ENCODE results near the gene PKNOX1.
"Not testable (repeated sequence)": the region's sequence is repeated elsewhere in the genome, so short reads cannot be mapped to it uniquely, and the experiment has no call there.

Gene PKNOX1

GRCh38 chr21:42964086-42964485 lies 10.3 kb upstream of the PKNOX1 start:
- ATAC-seq = no peak
- no peak for TF ChIP-seq ZFP30 (CRISPR knock-in tag; IDR thresholded peaks at IDR 0.05)
- TF ChIP-seq POU6F1 (CRISPR knock-in tag; IDR thresholded peaks at IDR 0.05; ENCODE audit: borderline replicate concordance, low read depth) = no peak
- no peak for TF ChIP-seq TCF4 (CRISPR knock-in tag; IDR thresholded peaks at IDR 0.05; ENCODE audit: borderline replicate concordance)
- TF ChIP-seq ZNF565 (CRISPR knock-in tag; conservative IDR thresholded peaks at IDR 0.05; ENCODE audit: low read depth) = no peak
- no peak for TF ChIP-seq ISL1 (CRISPR knock-in tag; IDR thresholded peaks at IDR 0.05)
- no peak for TF ChIP-seq PATZ1 (CRISPR knock-in tag; IDR thresholded peaks at IDR 0.05; ENCODE audit: borderline replicate concordance)
- TF ChIP-seq ESRRG (CRISPR knock-in tag; IDR thresholded peaks at IDR 0.05) = no peak

DNA sequence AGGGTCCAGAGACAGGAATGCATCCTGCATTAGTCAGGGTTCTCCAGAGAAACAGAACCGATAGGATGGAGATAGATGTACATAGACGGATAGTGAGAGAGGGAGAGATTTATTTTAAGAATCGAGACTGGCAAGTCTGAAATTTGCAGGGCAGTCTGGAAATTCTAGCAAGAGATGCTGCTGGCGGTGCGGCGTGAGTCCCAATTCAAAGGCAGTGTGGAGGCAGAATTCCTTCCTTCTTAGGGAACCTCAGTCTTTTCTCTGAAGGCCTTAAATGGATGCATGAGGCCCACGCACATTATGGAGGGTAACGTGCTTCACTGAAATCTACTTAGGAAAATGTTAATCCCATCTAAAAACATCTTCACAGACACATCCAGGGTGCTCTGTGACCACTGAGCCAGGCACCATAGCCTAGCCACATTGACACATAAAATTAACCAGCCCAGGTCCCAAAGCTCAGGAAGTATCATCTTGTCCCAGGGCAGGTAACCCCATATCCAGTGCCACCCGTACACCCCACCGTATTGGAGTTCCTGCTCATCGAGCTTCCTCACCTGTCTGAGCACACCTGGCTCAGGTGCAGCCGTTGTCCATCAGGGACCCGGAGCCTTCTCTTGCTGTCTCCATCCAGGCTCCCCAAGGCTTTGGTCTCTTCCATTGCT lies 9.7 kb upstream of the PKNOX1 start:
- TF ChIP-seq TOX (CRISPR knock-in tag; IDR thresholded peaks at IDR 0.05; ENCODE audit: borderline replicate concordance) (no peak), ZFP3 (CRISPR knock-in tag; IDR thresholded peaks at IDR 0.05) (no peak), ESRRG (CRISPR knock-in tag; IDR thresholded peaks at IDR 0.05) (no peak), ZNF565 (CRISPR knock-in tag; conservative IDR thresholded peaks at IDR 0.05; ENCODE audit: low read depth) (no peak), GLIS3 (CRISPR knock-in tag; IDR thresholded peaks at IDR 0.05) (no peak)
- TF ChIP-seq, protein P1, sequence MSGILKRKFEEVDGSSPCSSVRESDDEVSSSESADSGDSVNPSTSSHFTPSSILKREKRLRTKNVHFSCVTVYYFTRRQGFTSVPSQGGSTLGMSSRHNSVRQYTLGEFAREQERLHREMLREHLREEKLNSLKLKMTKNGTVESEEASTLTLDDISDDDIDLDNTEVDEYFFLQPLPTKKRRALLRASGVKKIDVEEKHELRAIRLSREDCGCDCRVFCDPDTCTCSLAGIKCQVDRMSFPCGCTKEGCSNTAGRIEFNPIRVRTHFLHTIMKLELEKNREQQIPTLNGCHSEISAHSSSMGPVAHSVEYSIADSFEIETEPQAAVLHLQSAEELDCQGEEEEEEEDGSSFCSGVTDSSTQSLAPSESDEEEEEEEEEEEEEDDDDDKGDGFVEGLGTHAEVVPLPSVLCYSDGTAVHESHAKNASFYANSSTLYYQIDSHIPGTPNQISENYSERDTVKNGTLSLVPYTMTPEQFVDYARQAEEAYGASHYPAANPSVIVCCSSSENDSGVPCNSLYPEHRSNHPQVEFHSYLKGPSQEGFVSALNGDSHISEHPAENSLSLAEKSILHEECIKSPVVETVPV (CRISPR knock-in tag; IDR thresholded peaks at IDR 0.05) = no peak
- no peak for ATAC-seq

DNA sequence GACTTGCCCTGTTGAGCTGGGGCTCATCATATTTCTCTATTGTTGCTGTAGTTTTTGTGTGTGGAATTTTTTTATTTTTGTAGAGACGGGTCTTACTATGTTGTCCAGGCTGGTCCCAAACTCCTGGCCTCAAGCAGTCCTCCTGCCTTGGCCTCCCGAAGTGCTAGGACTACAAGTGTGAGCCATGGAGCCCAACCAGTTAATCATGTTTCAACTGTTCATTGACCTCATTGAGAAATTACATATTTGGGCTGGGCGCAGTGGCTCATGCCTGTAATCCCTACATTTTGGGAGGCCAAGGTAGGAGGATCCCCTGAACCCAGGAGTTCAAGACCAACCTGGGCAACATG lies 9.2 kb upstream of the PKNOX1 start:
- no peak for TF ChIP-seq CSDC2 (CRISPR knock-in tag; IDR thresholded peaks at IDR 0.05)
- TF ChIP-seq, protein P2, sequence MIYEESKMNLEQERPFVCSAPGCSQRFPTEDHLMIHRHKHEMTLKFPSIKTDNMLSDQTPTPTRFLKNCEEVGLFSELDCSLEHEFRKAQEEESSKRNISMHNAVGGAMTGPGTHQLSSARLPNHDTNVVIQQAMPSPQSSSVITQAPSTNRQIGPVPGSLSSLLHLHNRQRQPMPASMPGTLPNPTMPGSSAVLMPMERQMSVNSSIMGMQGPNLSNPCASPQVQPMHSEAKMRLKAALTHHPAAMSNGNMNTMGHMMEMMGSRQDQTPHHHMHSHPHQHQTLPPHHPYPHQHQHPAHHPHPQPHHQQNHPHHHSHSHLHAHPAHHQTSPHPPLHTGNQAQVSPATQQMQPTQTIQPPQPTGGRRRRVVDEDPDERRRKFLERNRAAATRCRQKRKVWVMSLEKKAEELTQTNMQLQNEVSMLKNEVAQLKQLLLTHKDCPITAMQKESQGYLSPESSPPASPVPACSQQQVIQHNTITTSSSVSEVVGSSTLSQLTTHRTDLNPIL (CRISPR knock-in tag; IDR thresholded peaks at IDR 0.05; ENCODE audit: low read depth) = no peak
- no peak for ATAC-seq

GRCh38 chr21:42967616-42968015 lies 6.7 kb upstream of the PKNOX1 start:
- ATAC-seq = not testable (repeated sequence)

DNA sequence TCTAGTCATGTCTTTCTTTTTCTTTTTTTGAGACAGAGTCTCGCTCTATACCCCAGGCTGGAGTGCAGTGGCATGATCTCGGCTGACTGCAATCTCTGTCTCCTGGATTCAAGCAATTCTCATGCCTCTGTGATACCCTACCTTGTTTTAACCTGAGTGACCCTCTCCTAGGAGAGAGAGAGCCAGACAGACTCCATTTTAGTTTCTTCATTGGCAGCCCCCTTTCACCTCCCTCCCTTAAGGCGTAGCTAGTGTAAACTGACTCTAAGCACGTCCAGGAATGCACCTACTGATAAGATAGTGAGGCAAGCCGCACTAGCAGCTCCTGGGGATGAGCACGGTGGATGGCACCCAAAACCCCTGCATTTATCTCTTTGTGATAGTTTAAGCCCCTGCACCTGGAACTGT lies 5.2 kb upstream of the PKNOX1 start:
- ATAC-seq = no peak
- TF ChIP-seq PATZ1 (CRISPR knock-in tag; IDR thresholded peaks at IDR 0.05; ENCODE audit: borderline replicate concordance) (no peak), PPARA (CRISPR knock-in tag; IDR thresholded peaks at IDR 0.05; ENCODE audit: borderline replicate concordance) (no peak), TOX (CRISPR knock-in tag; IDR thresholded peaks at IDR 0.05; ENCODE audit: borderline replicate concordance) (no peak)

DNA sequence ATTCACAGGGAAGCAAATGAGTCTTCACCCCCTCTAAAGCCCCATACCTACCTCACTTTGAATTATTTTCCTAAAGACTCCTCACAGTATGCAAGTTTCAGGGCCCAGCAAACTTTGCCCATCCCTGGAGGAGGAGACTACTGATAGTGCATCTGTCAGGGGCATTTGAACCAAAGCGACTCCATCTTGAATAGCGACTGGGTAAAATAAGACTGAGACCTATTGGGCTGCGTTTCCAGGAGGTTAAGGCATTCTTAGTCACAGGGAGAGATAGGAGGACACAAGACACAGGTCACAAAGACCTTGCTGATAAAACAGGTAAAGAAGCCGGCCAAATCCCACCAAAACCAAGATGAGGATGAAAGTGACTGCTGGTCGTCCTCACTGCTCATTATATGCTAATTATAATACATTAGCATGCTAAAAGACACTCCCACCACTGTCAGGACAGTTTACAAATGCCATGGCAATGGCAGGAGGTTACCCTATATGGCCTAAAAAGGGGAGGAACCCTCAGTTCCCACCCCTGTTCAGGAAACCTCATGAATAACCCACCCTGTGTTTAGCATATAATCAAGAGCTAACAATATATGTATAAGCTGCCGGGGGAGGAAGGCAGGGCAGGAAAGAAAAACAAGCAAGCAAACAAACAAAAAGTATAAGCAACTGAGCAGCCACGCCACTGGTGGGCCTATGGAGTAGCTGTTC lies 3.3 kb upstream of the PKNOX1 start:
- ATAC-seq = no peak
- TF ChIP-seq PPARA (CRISPR knock-in tag; IDR thresholded peaks at IDR 0.05; ENCODE audit: borderline replicate concordance) (no peak), ISL1 (CRISPR knock-in tag; IDR thresholded peaks at IDR 0.05) (no peak), PATZ1 (CRISPR knock-in tag; IDR thresholded peaks at IDR 0.05; ENCODE audit: borderline replicate concordance) (no peak), ZNF8 (CRISPR knock-in tag; IDR thresholded peaks at IDR 0.05) (no peak), GLIS3 (CRISPR knock-in tag; IDR thresholded peaks at IDR 0.05) (no peak), ZFP30 (CRISPR knock-in tag; IDR thresholded peaks at IDR 0.05) (no peak), ZNF565 (CRISPR knock-in tag; conservative IDR thresholded peaks at IDR 0.05; ENCODE audit: low read depth) (no peak), ZC3H10 (CRISPR knock-in tag; IDR thresholded peaks at IDR 0.05) (no peak), ESRRG (CRISPR knock-in tag; IDR thresholded peaks at IDR 0.05) (no peak)
- TF ChIP-seq, protein P2 (CRISPR knock-in tag; IDR thresholded peaks at IDR 0.05; ENCODE audit: low read depth) = no peak
- TF ChIP-seq, protein P1 (CRISPR knock-in tag; IDR thresholded peaks at IDR 0.05) = no peak
